Spleen (tissue), 11 donors: Measurements from ENCODE around the gene MID1IP1. TPM values are rescaled to one million over a fixed set of nuclear protein-coding genes. Genes with fewer than 3 reads are reported as not detected.
A peak's percentile ranks its signal among the peaks of the same experiment; 100 is the strongest.

Source experiments
- DNase-seq: peaks from one replicate; pipeline ENCODE4 v3.0.0-alpha.2; 2020
- H3K27ac ChIP-seq, 8 donors: fragments of 200-600 bp; sonication (generic) in 7 of 8; 1 replicate in 4 of 8; 2 replicates in 4 of 8; pipeline versions ENCODE4 v1.5.0 to v1.8.0; 2016 to 2021; ENCODE audit warnings: inconsistent platforms in 4 of 8, mild to moderate bottlenecking in 4 of 8, moderate library complexity in 1 of 8
- H3K27me3 ChIP-seq, 7 donors: fragments of 200-600 bp; sonication (generic) in 6 of 7; replicated peaks in 1 of 7; 1 replicate in 4 of 7; 2 replicates in 3 of 7; pipeline versions ENCODE4 v1.5.0 to v1.8.0; 2016 to 2021; ENCODE audit warnings: inconsistent platforms in 3 of 7, mild to moderate bottlenecking in 1 of 7
- H3K36me3 ChIP-seq, 6 donors: fragments of 200-600 bp; sonication (generic) in 5 of 6; 1 replicate in 4 of 6; 2 replicates in 2 of 6; pipeline versions ENCODE4 v1.5.0 to v1.8.0; 2016 to 2021; ENCODE audit warnings: inconsistent platforms in 2 of 6
- H3K4me1 ChIP-seq, 6 donors: fragments of 200-600 bp; sonication (generic) in 5 of 6; 1 replicate in 3 of 6; 2 replicates in 3 of 6; pipeline versions ENCODE4 v1.5.0 to v1.8.0; 2016 to 2021; ENCODE audit warnings: inconsistent platforms in 3 of 6
- H3K4me3 ChIP-seq, 8 donors: fragments of 200-600 bp; sonication (generic) in 7 of 8; 1 replicate in 4 of 8; 2 replicates in 4 of 8; pipeline versions ENCODE4 v1.5.0 to v1.8.0; 2016 to 2021; ENCODE audit warnings: inconsistent platforms in 4 of 8, mild to moderate bottlenecking in 4 of 8, moderate library complexity in 2 of 8
- H3K9me3 ChIP-seq, 8 donors: fragments of 200-600 bp; sonication (generic) in 7 of 8; 1 replicate in 4 of 8; 2 replicates in 4 of 8; pipeline versions ENCODE4 v1.5.0 to v1.8.0; 2016 to 2021; ENCODE audit warnings: inconsistent platforms in 4 of 8
- POLR2A ChIP-seq, 3 donors: fragments of 450-650 bp; IDR thresholded peaks; one replicate each; pipeline ENCODE4 v1.5.1; 2017; ENCODE audit warnings: antibody characterized with exemption in 3 of 3, mild to moderate bottlenecking in 1 of 3
- POLR2AphosphoS5 ChIP-seq, 3 donors: sonication (generic); formaldehyde crosslinking; IDR thresholded peaks; one replicate each; pipeline ENCODE4 v1.5.1; 2017; ENCODE audit warnings: antibody characterized with exemption in 3 of 3
- WGBS, 5 donors: extraction: QIAGEN DNeasy Blood & Tissue Kit in 3 of 5; methylation state at CpG; one replicate each; pipeline versions ENCODE4 v1.1.5 to v1.1.7; 2013 to 2018; 5-methylcytosine and 5-hydroxymethylcytosine counted together
- intact Hi-C: fragments of 100-400 bp; cut with DNase I; formaldehyde crosslinking; loops from one replicate; pipeline ENCODE4 v1.15.0; 2023; ENCODE audit warnings: low total_unique reads
- polyA plus RNA-seq, 3 donors: library from polyadenylated mRNA; stranded (reverse); fragments of 200-250 nt; gene quantifications; one replicate each; pipeline ENCODE4 v1.2.1, GENCODE V29; 2013
- total RNA-seq, 7 donors: library from RNA; depleted of rRNA in 3 of 7; stranded (reverse); fragments of >200 nt in 3 of 7; fragmentation: NEBNext Ultra II Directional in 4 of 7; extraction: Animal tissue kit (Norgen Biotek cat#: 25700) in 4 of 7; gene quantifications; one replicate each; pipeline versions ENCODE4 v1.1.0 to v1.2.1, GENCODE V29; 2016 to 2021
- TF ChIP-seq, protein P1 (sequence below), 11 experiments: fragments of 200-600 bp in 7 of 11; fragments of 450-650 bp in 4 of 11; sonication (generic) in 4 of 11; IDR thresholded peaks in 8 of 11; conservative IDR thresholded peaks in 3 of 11; 1 replicate in 7 of 11; 2 replicates in 4 of 11; pipeline versions ENCODE4 v1.4.0 to v1.8.0; 2016 to 2021; ENCODE audit warnings: antibody characterized with exemption in 11 of 11, inconsistent platforms in 4 of 11, mild to moderate bottlenecking in 1 of 11
- donor health status: healthy with polysubstance abuse.
- donor health status: DM: no; HTN: no; CAD: no; lungs with moderate emphysema.
- donor health status: DM: no; HTN: no; CAD: no.
- donor health status: Bipolar disorder and iron deficiency.
- donor health status: healthy.
- donor health status: DM: no; HTN: no; CAD: no.
- donor health status: DM: yes; HTN: yes; CAD: no.

MID1IP1 gene
- total and polyA plus RNA-seq, 10 donors: 8.6 to 24.4 (median 18.0) TPM

DNA sequence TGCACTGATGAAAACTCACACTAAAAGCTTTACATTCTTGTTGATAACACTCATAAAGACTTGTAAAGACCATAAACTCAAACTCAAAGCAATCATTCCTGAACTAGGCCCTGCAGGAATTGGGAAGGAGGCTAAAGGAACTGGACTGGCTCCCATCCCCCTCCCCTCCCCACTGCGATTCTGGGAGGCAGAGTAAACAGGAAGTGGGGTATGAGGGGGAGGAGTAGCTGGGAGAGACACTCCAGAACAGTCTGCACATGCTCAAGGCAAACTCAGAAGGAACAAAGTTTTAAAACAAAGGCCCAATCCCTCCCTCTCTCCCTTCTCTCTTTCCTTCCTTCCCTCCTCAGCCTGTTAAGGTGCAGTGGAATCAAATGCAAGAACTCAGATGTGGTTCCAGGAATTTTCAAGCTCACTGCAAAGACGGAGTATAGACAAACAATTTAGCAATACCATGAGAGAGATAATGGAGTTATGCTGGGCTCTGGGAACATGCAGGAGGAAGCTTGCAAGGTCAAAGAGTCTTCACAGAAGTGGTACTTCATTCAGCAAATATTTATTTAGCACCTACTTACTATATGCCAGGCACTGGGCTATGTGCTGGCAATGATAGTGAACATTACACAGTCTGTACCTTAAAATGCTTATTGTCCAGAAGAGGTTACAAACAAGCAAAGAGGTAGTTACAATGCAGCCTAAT lies 15.9 kb downstream of the MID1IP1 start:
- no peak for DNase-seq
- H3K9me3 ChIP-seq: no peaks in the 10 kb centered on the region
- peak overlapping the region in 6 of 8 donors; percentile 32 to 58 (median 50) for H3K27ac ChIP-seq
- whole genome bisulfite sequencing, 5 donors: 16 to 32% (median 21%) methylated on average over 2 of the region's 2 CpGs
- H3K36me3 ChIP-seq: no peaks in the 10 kb centered on the region
- H3K4me1 ChIP-seq: peaks cover 0 to 23% (median 17%) of the 10 kb centered on the region in 6 donors
- intact Hi-C loops: no loop called here
- no peak for TF ChIP-seq POLR2AphosphoS5 (IDR thresholded peaks at IDR 0.05)
- no peak for TF ChIP-seq POLR2A (IDR thresholded peaks at IDR 0.05)
- TF ChIP-seq, protein P1, sequence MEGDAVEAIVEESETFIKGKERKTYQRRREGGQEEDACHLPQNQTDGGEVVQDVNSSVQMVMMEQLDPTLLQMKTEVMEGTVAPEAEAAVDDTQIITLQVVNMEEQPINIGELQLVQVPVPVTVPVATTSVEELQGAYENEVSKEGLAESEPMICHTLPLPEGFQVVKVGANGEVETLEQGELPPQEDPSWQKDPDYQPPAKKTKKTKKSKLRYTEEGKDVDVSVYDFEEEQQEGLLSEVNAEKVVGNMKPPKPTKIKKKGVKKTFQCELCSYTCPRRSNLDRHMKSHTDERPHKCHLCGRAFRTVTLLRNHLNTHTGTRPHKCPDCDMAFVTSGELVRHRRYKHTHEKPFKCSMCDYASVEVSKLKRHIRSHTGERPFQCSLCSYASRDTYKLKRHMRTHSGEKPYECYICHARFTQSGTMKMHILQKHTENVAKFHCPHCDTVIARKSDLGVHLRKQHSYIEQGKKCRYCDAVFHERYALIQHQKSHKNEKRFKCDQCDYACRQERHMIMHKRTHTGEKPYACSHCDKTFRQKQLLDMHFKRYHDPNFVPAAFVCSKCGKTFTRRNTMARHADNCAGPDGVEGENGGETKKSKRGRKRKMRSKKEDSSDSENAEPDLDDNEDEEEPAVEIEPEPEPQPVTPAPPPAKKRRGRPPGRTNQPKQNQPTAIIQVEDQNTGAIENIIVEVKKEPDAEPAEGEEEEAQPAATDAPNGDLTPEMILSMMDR (IDR thresholded peaks at IDR 0.05 in 8 of 11, conservative IDR thresholded peaks at IDR 0.05 in 3 of 11): no peak
- no peak overlapping the region for H3K4me3 ChIP-seq
- H3K27me3 ChIP-seq: peaks cover 0 to 4% (median 0%) of the 10 kb centered on the region in 7 donors

DNA sequence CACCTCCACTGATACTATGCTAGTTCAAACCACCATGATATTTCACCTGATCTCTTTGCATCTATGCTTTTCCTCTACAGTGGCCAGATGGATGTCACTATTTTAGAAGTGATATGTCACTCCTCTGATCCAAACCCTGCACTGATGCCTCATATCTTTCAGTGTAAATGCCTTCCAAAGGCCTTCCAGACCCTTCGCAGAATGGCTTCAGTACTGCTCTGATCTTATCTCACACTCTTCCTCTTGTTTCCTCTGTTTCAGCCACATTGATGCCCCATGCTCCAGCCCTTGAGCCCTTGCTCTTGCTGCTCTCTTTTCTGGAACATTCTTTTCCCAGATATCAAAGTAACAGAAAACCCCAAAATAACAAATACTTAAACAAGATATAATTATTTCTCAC lies 17.9 kb downstream of the MID1IP1 start:
- no peak for TF ChIP-seq POLR2A (IDR thresholded peaks at IDR 0.05)
- no peak for TF ChIP-seq POLR2AphosphoS5 (IDR thresholded peaks at IDR 0.05)
- TF ChIP-seq, protein P1 (IDR thresholded peaks at IDR 0.05 in 8 of 11, conservative IDR thresholded peaks at IDR 0.05 in 3 of 11): no peak
- H3K9me3 ChIP-seq: no peaks in the 10 kb centered on the region
- H3K4me1 ChIP-seq: peaks cover 0 to 21% (median 17%) of the 10 kb centered on the region in 6 donors
- no peaks in the 10 kb centered on the region for H3K36me3 ChIP-seq
- intact Hi-C loops: no loop called here
- peaks cover 0 to 4% (median 0%) of the 10 kb centered on the region in 7 donors for H3K27me3 ChIP-seq
- H3K4me3 ChIP-seq: no peak overlapping the region
- WGBS, 5 donors: 59 to 95% (median 80%) methylated on average over 1 of the region's 1 CpG
- no peak for DNase-seq
- no peak overlapping the region for H3K27ac ChIP-seq

DNA sequence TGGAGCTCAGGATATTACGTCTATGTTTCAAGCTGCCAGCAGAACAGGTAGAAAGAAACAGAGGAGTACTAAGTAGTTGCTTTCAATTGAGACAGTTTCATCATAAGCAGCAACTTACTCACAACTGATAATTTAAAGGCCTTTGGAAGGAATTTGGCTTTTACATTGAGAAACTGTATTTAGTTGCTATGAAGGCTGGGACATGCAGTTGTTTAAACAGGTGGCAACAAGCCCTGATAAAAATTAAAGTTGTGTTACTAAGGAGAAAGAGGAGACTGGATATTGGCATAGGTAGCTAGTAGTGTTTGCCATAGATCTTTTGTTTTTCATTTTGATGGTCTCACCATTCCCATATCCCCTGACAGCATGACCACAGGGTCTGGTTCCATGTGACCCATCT lies 18.4 kb downstream of the MID1IP1 start:
- no peaks in the 10 kb centered on the region for H3K9me3 ChIP-seq
- TF ChIP-seq, protein P1 (IDR thresholded peaks at IDR 0.05 in 8 of 11, conservative IDR thresholded peaks at IDR 0.05 in 3 of 11): no peak
- TF ChIP-seq POLR2AphosphoS5 (IDR thresholded peaks at IDR 0.05): no peak
- no peak for TF ChIP-seq POLR2A (IDR thresholded peaks at IDR 0.05)
- intact Hi-C loops: no loop called here
- DNase-seq: no peak
- H3K4me3 ChIP-seq: no peak overlapping the region
- H3K27ac ChIP-seq: no peak overlapping the region
- H3K36me3 ChIP-seq: no peaks in the 10 kb centered on the region
- peaks cover 0 to 4% (median 0%) of the 10 kb centered on the region in 7 donors for H3K27me3 ChIP-seq
- peaks cover 0 to 21% (median 17%) of the 10 kb centered on the region in 6 donors for H3K4me1 ChIP-seq
- 59 to 100% (median 85%) methylated on average over 1 of the region's 1 CpG for WGBS, 5 donors

DNA sequence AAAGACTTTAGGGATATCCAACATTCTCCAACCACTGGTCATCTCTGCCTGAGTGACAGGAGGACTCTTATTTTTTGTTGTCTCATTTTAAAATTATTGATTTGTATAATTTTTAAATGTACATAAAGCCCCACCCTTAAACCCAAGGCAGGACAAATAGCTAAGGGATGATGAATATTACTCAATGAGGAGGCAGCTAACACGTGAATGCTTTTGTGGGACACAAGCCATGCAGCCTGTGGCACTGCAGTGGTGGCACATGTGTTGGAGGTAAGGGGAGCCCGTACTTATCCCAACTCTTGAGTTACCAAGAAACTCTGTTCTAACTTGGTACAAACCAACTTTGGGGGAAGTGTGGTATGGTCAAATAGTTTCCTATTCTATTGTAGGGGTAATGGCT lies 19.5 kb downstream of the MID1IP1 start:
- Histone ChIP-seq H3K4me3 (no peak overlapping the region), H3K9me3 (no peaks in the 10 kb centered on the region), H3K27me3 (peaks cover 0 to 4% (median 0%) of the 10 kb centered on the region in 7 donors), H3K27ac (no peak overlapping the region), H3K36me3 (no peaks in the 10 kb centered on the region), H3K4me1 (peaks cover 0 to 21% (median 17%) of the 10 kb centered on the region in 6 donors)
- no peak for DNase-seq
- WGBS, 5 donors: 66 to 96% (median 88%) methylated on average over 2 of the region's 2 CpGs
- intact Hi-C loops: no loop called here
- TF ChIP-seq POLR2A (IDR thresholded peaks at IDR 0.05): no peak
- TF ChIP-seq POLR2AphosphoS5 (IDR thresholded peaks at IDR 0.05): no peak
- TF ChIP-seq, protein P1 (IDR thresholded peaks at IDR 0.05 in 8 of 11, conservative IDR thresholded peaks at IDR 0.05 in 3 of 11): no peak
